Peyer's patch (tissue), 4 donors: Measurements from ENCODE around the gene HAUS6.

Experiments used
- CTCF ChIP-seq, 6 experiments: fragments of 450-650 bp in 4 of 6; fragments of 200-600 bp in 2 of 6; sonication (generic) in 1 of 6; IDR thresholded peaks; one replicate each; pipeline ENCODE4 v1.5.1; 2017 to 2019; ENCODE audit warnings: antibody characterized with exemption in 6 of 6, mild to moderate bottlenecking in 3 of 6, moderate library complexity in 1 of 6
- POLR2A ChIP-seq, 2 donors: fragments of 450-650 bp; IDR thresholded peaks; one replicate each; pipeline ENCODE4 v1.5.1; 2017; ENCODE audit warnings: antibody characterized with exemption in 2 of 2, mild to moderate bottlenecking in 2 of 2, moderate library complexity in 2 of 2

- TF ChIP-seq CTCF (IDR thresholded peaks at IDR 0.05) (no peak), POLR2A (IDR thresholded peaks at IDR 0.05) (no peak)
Observed at GRCh38 chr9:19113964-19114679, 11.4 kb upstream of the HAUS6 start.
